ENCODE results near the gene SMG7. TPM values are rescaled to one million over a fixed set of nuclear protein-coding genes. Genes with fewer than 3 reads are reported as not detected.

SMG7 gene
- total and polyA plus RNA-seq, 2 of the 4 experiments (the other 2 are of a cell fraction) = 18.1 to 22.6 TPM

DNA sequence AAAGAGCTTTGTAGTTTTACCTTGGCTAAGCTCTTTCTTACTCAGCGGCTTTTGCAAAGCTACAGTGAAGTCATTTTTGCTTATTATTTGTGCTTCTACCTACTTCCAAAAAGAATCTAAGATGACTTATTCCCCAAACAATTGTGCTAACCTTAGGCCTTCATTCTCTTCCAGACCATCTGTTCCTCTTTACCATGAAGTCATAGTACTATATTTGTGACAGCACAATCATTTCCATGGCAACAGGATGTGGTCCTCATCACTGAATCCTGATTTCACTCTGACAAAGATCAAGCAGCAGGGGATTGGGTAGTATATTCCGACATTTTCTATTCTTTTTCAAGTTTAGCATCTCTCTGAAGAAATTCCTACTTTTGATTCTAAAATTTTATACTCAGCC lies 29.3 kb upstream of the SMG7 start:
- Histone ChIP-seq H3K9ac (ENCODE audit: low read depth, low read length) (no peak overlapping the region), H3K4ac (ENCODE audit: low read depth, low read length) (no peak overlapping the region), H2BK15ac (ENCODE audit: low read depth, low read length) (no peak overlapping the region), H3K56ac (ENCODE audit: extremely low read depth, insufficient read depth, low read length) (no peak overlapping the region; the same call in 1 of the 2 replicates), H3K4me1 (ENCODE audit: control insufficient read depth, insufficient read depth, low read length) (no peaks in the 10 kb centered on the region), H4K20me1 (ENCODE audit: insufficient read depth, low read length) (no peaks in the 10 kb centered on the region), H2BK5ac (ENCODE audit: low read depth, low read length, poor library complexity, severe bottlenecking) (no peak overlapping the region), H4K91ac (ENCODE audit: insufficient read depth, low read depth, low read length) (no peak overlapping the region), H3K23ac (ENCODE audit: low read depth, low read length) (no peak overlapping the region), H3K36me3 (ENCODE audit: control insufficient read depth, insufficient read depth, low read length) (no peaks in the 10 kb centered on the region), H2AK9ac (replicated peaks; ENCODE audit: low read depth, low read length, poor library complexity) (no peak overlapping the region), H2BK120ac (ENCODE audit: low read depth, low read length) (no peak overlapping the region), H3K9me3 (ENCODE audit: control insufficient read depth, insufficient read depth, low read length) (no peaks in the 10 kb centered on the region), H3K27me3 (ENCODE audit: control insufficient read depth, insufficient read depth, low read length) (peaks cover 13% of the 10 kb centered on the region), H3K14ac (replicated peaks; ENCODE audit: low read depth, low read length) (no peak overlapping the region), H4K8ac (ENCODE audit: low read depth in 2 of 2, low read length in 2 of 2) (no peak overlapping the region), H3K27ac (ENCODE audit: insufficient read depth, low read length) (no peak overlapping the region), H4K5ac (ENCODE audit: low read depth, low read length) (no peak overlapping the region), H2AK5ac (ENCODE audit: low read depth, low read length) (no peak overlapping the region), H2BK20ac (ENCODE audit: low read depth, low read length) (no peak overlapping the region), H2AFZ (replicated peaks; ENCODE audit: low read length, poor library complexity) (no peak overlapping the region), H3K9me1 (ENCODE audit: insufficient read depth, low read length) (no peaks in the 10 kb centered on the region), H3K18ac (ENCODE audit: low read depth, low read length) (no peak overlapping the region), H3K79me1 (ENCODE audit: low read depth in 1 of 2, low read length in 2 of 2) (no peaks in the 10 kb centered on the region), H3K4me2 (ENCODE audit: low read depth, low read length) (no peak overlapping the region), H3K4me3 (ENCODE audit: insufficient read depth, low read depth, low read length) (no peak overlapping the region)
- TF ChIP-seq POLR2A (IDR thresholded peaks at IDR 0.05; ENCODE audit: low read depth, low read length) (no peak), MAZ (IDR thresholded peaks at IDR 0.05; ENCODE audit: borderline replicate concordance, low read depth, low read length) (no peak), RCOR1 (IDR thresholded peaks at IDR 0.05; ENCODE audit: insufficient replicate concordance, low read length) (no peak), MAFK (IDR thresholded peaks at IDR 0.05; ENCODE audit: low read depth, low read length) (no peak), RAD21 (IDR thresholded peaks at IDR 0.05; ENCODE audit: low read length) (no peak), BHLHE40 (IDR thresholded peaks at IDR 0.05; ENCODE audit: low read depth, low read length) (no peak), CEBPB (IDR thresholded peaks at IDR 0.05; ENCODE audit: low read depth, low read length) (no peak), MXI1 (IDR thresholded peaks at IDR 0.05; ENCODE audit: borderline replicate concordance, low read depth, low read length) (no peak), RFX5 (IDR thresholded peaks at IDR 0.05; ENCODE audit: low read depth, low read length) (no peak)
- TF ChIP-seq, protein P1, sequence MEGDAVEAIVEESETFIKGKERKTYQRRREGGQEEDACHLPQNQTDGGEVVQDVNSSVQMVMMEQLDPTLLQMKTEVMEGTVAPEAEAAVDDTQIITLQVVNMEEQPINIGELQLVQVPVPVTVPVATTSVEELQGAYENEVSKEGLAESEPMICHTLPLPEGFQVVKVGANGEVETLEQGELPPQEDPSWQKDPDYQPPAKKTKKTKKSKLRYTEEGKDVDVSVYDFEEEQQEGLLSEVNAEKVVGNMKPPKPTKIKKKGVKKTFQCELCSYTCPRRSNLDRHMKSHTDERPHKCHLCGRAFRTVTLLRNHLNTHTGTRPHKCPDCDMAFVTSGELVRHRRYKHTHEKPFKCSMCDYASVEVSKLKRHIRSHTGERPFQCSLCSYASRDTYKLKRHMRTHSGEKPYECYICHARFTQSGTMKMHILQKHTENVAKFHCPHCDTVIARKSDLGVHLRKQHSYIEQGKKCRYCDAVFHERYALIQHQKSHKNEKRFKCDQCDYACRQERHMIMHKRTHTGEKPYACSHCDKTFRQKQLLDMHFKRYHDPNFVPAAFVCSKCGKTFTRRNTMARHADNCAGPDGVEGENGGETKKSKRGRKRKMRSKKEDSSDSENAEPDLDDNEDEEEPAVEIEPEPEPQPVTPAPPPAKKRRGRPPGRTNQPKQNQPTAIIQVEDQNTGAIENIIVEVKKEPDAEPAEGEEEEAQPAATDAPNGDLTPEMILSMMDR (conservative IDR thresholded peaks at IDR 0.05; ENCODE audit: low read depth, low read length) = no peak
- TF ChIP-seq, protein P2, sequence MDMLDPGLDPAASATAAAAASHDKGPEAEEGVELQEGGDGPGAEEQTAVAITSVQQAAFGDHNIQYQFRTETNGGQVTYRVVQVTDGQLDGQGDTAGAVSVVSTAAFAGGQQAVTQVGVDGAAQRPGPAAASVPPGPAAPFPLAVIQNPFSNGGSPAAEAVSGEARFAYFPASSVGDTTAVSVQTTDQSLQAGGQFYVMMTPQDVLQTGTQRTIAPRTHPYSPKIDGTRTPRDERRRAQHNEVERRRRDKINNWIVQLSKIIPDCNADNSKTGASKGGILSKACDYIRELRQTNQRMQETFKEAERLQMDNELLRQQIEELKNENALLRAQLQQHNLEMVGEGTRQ (IDR thresholded peaks at IDR 0.05; ENCODE audit: low read depth, low read length) = no peak
- TF ChIP-seq, protein P3, sequence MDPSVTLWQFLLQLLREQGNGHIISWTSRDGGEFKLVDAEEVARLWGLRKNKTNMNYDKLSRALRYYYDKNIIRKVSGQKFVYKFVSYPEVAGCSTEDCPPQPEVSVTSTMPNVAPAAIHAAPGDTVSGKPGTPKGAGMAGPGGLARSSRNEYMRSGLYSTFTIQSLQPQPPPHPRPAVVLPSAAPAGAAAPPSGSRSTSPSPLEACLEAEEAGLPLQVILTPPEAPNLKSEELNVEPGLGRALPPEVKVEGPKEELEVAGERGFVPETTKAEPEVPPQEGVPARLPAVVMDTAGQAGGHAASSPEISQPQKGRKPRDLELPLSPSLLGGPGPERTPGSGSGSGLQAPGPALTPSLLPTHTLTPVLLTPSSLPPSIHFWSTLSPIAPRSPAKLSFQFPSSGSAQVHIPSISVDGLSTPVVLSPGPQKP (IDR thresholded peaks at IDR 0.05; ENCODE audit: borderline replicate concordance, low read depth, low read length) = no peak
- intact Hi-C loops (cut with micrococcal nuclease) (no loop called here), dilution Hi-C loops (cut with HindIII; ENCODE audit: low sequenced_read_pairs, unreplicated experiment) (no loop called here), in situ Hi-C loops (cut with MboI; ENCODE audit: low sequenced_read_pairs) (no loop called here)
- WGBS, 2 experiments (ENCODE audit: extremely low coverage in 2 of 2, insufficient read length in 1 of 2) = no CpG with 5 or more reads among the region's 2 CpGs
- no peak for DNase-seq
- ATAC-seq (ENCODE audit: low read depth) = no peak
- ChIA-PET POLR2A (ENCODE audit: unreplicated experiment) (no interaction called here), CTCF (no interaction called here)
- no TSS peak for BruUV-seq (replicated peaks)

Measured in IMR-90 (cell line).